ENCODE measurements around the gene CDHR2.

CDHR2 gene

DNA sequence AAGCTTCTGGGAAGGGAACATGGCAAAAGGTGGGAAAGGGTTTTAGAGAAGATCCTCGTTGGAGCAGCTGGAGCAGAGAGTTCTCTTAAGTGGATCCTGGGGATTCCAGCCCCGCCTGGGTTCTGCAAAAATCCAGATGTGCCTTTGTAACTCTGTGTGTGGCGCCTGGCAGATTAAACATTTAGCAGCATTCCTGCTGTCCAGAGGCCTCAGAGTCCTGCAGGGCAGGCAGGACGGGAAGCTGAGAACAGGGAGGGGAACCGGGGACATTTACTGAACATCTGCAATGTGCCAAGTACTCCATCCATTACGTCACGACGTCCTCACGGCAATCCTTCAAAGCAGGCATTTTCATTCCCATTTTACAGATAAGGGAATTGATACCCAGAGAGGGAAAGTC lies 87.3 kb downstream of the CDHR2 start:
- H3K4me1 ChIP-seq (ENCODE audit: control insufficient read depth, insufficient read depth, low read length), result peaks cover 11% of the 10 kb centered on the region
- H3K36me3 ChIP-seq (ENCODE audit: control insufficient read depth, insufficient read depth, low read length), result no peaks in the 10 kb centered on the region
- no peak overlapping the region for H3K4me3 ChIP-seq (ENCODE audit: insufficient read depth, low read depth, low read length)
- H3K27me3 ChIP-seq (ENCODE audit: control insufficient read depth, insufficient read depth, low read length, poor library complexity, severe bottlenecking), result peaks cover 9% of the 10 kb centered on the region
- H3K9me3 ChIP-seq (ENCODE audit: control insufficient read depth, low read length), result no peaks in the 10 kb centered on the region
- H3K27ac ChIP-seq (ENCODE audit: insufficient read depth, low read depth, low read length, poor library complexity, severe bottlenecking), result no peak overlapping the region
- 65 to 66% methylated on average over 9 of the region's 9 CpGs for WGBS, 2 experiments

DNA sequence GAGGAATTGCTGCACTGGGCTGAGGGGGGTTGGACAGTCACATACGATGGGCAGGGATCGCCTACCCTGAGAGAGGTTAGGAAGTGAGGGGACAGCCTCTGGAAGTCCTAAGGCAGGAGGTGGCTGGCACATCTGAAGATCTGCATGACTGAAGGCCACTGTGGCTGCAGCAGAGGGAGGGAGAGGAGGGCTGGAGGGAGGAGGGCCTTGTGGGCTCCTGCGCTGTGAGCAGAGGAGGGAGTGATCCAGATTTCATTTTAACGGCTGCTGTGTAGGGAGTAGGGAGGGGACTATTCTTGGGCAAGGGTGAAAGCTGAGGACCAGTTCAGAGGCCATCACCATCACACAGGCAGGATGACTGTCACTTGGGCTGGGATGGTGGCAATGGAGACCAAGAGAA lies 88.4 kb downstream of the CDHR2 start:
- no peaks in the 10 kb centered on the region for H3K36me3 ChIP-seq (ENCODE audit: control insufficient read depth, insufficient read depth, low read length)
- peaks cover 11% of the 10 kb centered on the region for H3K4me1 ChIP-seq (ENCODE audit: control insufficient read depth, insufficient read depth, low read length)
- no peak overlapping the region for H3K27ac ChIP-seq (ENCODE audit: insufficient read depth, low read depth, low read length, poor library complexity, severe bottlenecking)
- 44 to 61% methylated on average over 4 of the region's 4 CpGs for WGBS, 2 experiments
- H3K27me3 ChIP-seq (ENCODE audit: control insufficient read depth, insufficient read depth, low read length, poor library complexity, severe bottlenecking), result peaks cover 4% of the 10 kb centered on the region
- no peak overlapping the region for H3K4me3 ChIP-seq (ENCODE audit: insufficient read depth, low read depth, low read length)
- H3K9me3 ChIP-seq (ENCODE audit: control insufficient read depth, low read length), result no peaks in the 10 kb centered on the region

DNA sequence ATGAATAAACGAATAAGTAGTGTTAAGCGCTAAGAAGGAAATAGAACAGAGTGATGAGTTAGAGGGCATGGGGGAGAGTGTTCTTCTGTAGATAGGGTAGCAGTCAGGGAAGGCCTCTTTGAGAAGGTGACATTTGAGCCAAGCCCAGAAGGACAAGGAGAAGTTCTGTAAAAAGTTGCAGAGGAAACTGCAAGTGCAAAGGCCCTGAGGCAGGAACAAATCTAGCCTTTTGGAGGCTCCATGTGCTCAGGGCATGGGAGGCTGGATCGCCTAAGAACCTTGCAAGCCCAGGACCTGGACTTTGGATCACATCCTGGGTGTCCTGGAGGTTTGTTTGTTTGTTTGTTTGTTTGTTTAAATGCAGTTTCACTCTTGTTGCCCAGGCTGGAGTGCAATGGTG lies 89.3 kb downstream of the CDHR2 start:
- no peaks in the 10 kb centered on the region for H3K9me3 ChIP-seq (ENCODE audit: control insufficient read depth, low read length)
- WGBS, 2 experiments, result 94 to 96% methylated on average over 3 of the region's 3 CpGs
- peaks cover 4% of the 10 kb centered on the region for H3K27me3 ChIP-seq (ENCODE audit: control insufficient read depth, insufficient read depth, low read length, poor library complexity, severe bottlenecking)

DNA sequence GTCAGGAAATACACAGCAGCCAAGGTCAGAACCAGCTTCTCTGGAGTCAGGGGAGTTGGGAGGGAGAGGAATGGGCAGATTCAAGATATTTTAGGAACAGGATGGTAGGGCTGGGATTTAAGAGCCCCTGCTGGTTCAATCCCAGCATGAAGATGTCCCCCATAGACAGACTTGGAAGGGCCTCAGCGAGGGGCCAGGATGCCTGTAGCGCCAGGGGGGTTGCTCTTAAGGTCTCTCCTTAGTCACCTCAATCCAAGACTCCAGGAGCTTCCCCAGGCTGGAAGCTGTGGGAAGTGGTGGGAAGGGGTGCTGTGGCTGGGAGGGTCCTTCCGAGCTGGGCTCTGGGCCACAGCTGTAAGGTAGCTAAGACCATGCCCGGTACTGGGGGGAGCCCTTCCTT lies 90.1 kb downstream of the CDHR2 start:
- peaks cover 10% of the 10 kb centered on the region for H3K4me1 ChIP-seq (ENCODE audit: control insufficient read depth, insufficient read depth, low read length)
- H3K4me3 ChIP-seq (ENCODE audit: insufficient read depth, low read depth, low read length), result no peak overlapping the region
- H3K9me3 ChIP-seq (ENCODE audit: control insufficient read depth, low read length), result no peaks in the 10 kb centered on the region
- 44 to 47% methylated on average over 4 of the region's 4 CpGs for WGBS, 2 experiments
- no peaks in the 10 kb centered on the region for H3K36me3 ChIP-seq (ENCODE audit: control insufficient read depth, insufficient read depth, low read length)
- H3K27me3 ChIP-seq (ENCODE audit: control insufficient read depth, insufficient read depth, low read length, poor library complexity, severe bottlenecking), result no peaks in the 10 kb centered on the region
- no peak overlapping the region for H3K27ac ChIP-seq (ENCODE audit: insufficient read depth, low read depth, low read length, poor library complexity, severe bottlenecking)

More for the DNA sequence above, 89.3 kb downstream of the CDHR2 start:
- Histone ChIP-seq H3K36me3 (ENCODE audit: control insufficient read depth, insufficient read depth, low read length) (no peaks in the 10 kb centered on the region), H3K4me1 (ENCODE audit: control insufficient read depth, insufficient read depth, low read length) (peaks cover 11% of the 10 kb centered on the region), H3K4me3 (ENCODE audit: insufficient read depth, low read depth, low read length) (no peak overlapping the region), H3K27ac (ENCODE audit: insufficient read depth, low read depth, low read length, poor library complexity, severe bottlenecking) (no peak overlapping the region)

DNA sequence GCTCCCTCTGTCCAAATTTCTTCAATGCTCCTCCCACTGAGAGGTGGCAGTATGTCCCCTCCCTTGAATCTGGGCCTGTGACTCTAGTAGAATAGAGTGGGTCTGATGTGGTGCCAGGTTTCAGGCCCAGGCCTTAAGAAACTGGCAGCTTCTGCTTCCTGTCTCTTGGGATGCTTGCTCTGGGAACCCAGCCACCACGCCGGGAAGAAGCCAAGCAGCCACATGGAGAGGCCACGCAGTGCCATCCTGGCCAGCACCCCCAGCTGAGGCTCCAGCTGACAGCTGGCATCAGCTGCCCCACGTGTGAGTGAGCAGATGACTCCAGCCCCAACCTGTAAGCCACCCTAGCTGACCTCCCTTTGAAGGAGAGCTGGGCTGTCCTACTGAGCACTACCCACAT lies 90.8 kb downstream of the CDHR2 start:
- Histone ChIP-seq H3K27me3 (ENCODE audit: control insufficient read depth, insufficient read depth, low read length, poor library complexity, severe bottlenecking) (no peaks in the 10 kb centered on the region), H3K27ac (ENCODE audit: insufficient read depth, low read depth, low read length, poor library complexity, severe bottlenecking) (no peak overlapping the region), H3K4me1 (ENCODE audit: control insufficient read depth, insufficient read depth, low read length) (peaks cover 16% of the 10 kb centered on the region), H3K9me3 (ENCODE audit: control insufficient read depth, low read length) (no peaks in the 10 kb centered on the region), H3K4me3 (ENCODE audit: insufficient read depth, low read depth, low read length) (no peak overlapping the region), H3K36me3 (ENCODE audit: control insufficient read depth, insufficient read depth, low read length) (no peaks in the 10 kb centered on the region)
- 91 to 92% methylated on average over 4 of the region's 4 CpGs for WGBS, 2 experiments

DNA sequence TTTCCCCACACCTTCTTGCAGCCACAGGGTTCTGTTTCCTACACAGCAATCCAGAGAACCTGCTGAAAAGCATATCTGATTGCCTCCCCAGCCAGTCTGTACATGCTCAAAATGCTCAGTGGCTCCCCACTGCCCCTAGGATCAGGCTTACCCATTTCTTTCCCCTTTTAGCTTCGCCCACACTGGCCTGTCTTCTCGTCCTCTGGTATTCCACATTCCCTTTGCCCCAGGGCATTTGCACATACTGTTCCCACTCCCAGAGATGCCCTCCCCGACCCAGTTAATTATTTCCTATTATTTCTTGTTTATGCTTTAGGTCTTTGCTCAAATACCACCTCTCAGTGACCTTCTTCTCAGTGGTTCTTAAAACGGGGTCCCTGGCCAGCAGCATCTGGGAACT lies 91.5 kb downstream of the CDHR2 start:
- no peaks in the 10 kb centered on the region for H3K9me3 ChIP-seq (ENCODE audit: control insufficient read depth, low read length)
- no peaks in the 10 kb centered on the region for H3K36me3 ChIP-seq (ENCODE audit: control insufficient read depth, insufficient read depth, low read length)
- no peaks in the 10 kb centered on the region for H3K27me3 ChIP-seq (ENCODE audit: control insufficient read depth, insufficient read depth, low read length, poor library complexity, severe bottlenecking)
- peaks cover 16% of the 10 kb centered on the region for H3K4me1 ChIP-seq (ENCODE audit: control insufficient read depth, insufficient read depth, low read length)
- H3K4me3 ChIP-seq (ENCODE audit: insufficient read depth, low read depth, low read length), result no peak overlapping the region
- H3K27ac ChIP-seq (ENCODE audit: insufficient read depth, low read depth, low read length, poor library complexity, severe bottlenecking), result no peak overlapping the region
- WGBS, 2 experiments, result 88 to 90% methylated on average over 4 of the region's 4 CpGs

DNA sequence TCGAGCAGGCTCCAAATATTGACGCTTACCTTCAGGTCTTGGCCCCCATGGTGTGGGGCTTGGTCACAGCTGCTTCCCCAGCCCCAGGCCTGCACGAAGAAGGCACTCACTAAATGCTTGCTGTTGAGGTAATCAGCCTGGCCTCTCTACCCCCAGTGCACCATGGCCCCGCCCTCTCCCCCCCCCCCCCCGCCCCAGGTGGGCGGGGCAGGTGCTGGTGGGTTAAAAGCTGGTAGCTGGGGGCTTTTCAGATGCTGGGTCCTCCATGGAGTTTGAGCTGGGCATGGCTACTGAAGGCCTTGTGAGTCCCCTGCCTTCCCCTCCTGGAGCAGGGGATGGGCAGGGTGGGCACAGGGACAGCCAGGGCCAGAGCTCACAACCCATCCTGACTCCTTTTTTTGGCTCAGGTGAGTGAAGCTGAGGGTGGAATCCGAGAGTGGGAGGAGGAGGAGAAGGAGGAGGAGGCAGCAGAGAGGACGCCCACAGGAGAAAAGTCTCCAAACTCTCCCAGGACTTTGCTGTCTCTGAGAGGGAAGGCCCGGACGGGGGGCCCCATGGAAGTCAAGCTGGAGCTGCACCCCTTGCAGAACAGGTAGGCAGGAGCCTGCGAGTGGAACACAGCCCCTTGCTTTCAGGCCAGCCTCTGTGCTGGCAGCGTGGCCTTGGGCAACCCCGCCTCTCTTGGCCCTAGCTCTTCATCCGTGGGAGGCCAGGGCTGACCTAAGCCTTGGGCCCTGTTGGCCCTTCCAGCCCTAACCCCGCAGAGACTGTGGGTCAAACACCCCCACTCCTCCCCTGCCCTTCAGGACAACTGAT lies 93.7 kb downstream of the CDHR2 start:
- Histone ChIP-seq H3K9me3 (ENCODE audit: control insufficient read depth, low read length) (no peaks in the 10 kb centered on the region), H3K27ac (ENCODE audit: insufficient read depth, low read depth, low read length, poor library complexity, severe bottlenecking) (no peak overlapping the region), H3K4me3 (ENCODE audit: insufficient read depth, low read depth, low read length) (no peak overlapping the region), H3K27me3 (ENCODE audit: control insufficient read depth, insufficient read depth, low read length, poor library complexity, severe bottlenecking) (no peaks in the 10 kb centered on the region), H3K36me3 (ENCODE audit: control insufficient read depth, insufficient read depth, low read length) (no peaks in the 10 kb centered on the region), H3K4me1 (ENCODE audit: control insufficient read depth, insufficient read depth, low read length) (peaks cover 11% of the 10 kb centered on the region)
- 61 to 67% methylated on average over 12 to 13 of the region's 15 CpGs for WGBS, 2 experiments

DNA sequence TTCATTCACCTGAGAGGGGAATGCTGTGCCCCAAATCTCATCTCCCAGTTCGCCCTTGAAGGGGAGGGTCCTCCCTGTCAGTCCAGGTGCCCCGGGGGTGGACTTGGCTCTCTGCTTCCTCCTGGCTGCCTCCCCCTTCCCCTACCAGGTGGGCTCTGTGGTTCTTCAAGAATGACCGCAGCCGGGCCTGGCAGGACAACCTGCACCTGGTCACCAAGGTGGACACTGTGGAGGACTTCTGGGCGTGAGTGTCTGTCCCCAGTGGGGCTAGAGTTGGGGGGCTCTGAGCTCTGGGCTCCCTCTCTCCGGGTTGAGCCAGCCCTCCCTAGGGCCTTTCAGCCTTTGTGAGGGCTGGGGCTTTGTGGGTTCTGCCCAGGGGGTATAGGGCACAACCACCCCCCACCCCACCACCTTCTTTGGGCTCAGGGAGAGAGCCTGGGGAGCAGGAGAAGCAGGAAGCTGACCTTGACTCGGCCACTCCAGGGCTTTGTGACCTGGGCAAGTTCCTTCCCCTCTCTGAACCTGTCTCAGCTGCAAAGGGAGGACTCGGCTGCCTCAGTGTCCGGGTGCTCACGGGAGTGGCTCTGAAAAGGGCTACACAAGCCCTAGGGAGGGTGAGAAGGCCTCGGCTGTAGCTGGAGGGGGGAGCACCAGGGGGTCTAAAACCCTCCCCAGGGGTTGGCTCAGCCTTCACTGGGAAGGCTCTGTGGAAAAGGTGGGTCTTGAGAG lies 94.5 kb downstream of the CDHR2 start:
- Histone ChIP-seq H3K4me1 (ENCODE audit: control insufficient read depth, insufficient read depth, low read length) (peaks cover 17% of the 10 kb centered on the region), H3K9me3 (ENCODE audit: control insufficient read depth, low read length) (no peaks in the 10 kb centered on the region), H3K4me3 (ENCODE audit: insufficient read depth, low read depth, low read length) (no peak overlapping the region), H3K27ac (ENCODE audit: insufficient read depth, low read depth, low read length, poor library complexity, severe bottlenecking) (no peak overlapping the region), H3K36me3 (ENCODE audit: control insufficient read depth, insufficient read depth, low read length) (no peaks in the 10 kb centered on the region), H3K27me3 (ENCODE audit: control insufficient read depth, insufficient read depth, low read length, poor library complexity, severe bottlenecking) (peaks cover 3% of the 10 kb centered on the region)
- 84 to 86% methylated on average over 11 of the region's 11 CpGs for WGBS, 2 experiments

DNA sequence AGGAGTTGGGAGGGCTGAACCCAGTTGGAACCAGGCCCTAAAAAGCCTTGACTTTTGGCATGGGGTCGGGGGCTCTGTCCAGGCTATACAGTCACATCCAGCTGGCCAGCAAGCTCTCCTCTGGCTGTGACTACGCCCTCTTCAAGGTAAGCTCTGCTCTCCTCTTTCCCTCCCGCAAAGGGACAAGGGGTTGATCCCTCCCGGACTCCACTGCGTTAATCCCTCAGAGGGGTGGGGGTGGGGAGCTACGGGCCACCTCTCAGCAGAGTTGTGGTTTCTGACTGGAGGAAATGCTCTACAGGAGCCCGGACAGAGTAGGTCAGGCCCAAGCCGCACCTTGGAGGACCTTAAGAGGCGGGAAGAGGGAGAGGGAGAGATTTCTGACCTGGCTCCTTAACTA lies 95.2 kb downstream of the CDHR2 start:
- WGBS, 2 experiments, result 51 to 57% methylated on average over 9 of the region's 9 CpGs
- Histone ChIP-seq H3K36me3 (ENCODE audit: control insufficient read depth, insufficient read depth, low read length) (no peaks in the 10 kb centered on the region), H3K27ac (ENCODE audit: insufficient read depth, low read depth, low read length, poor library complexity, severe bottlenecking) (no peak overlapping the region), H3K4me1 (ENCODE audit: control insufficient read depth, insufficient read depth, low read length) (peaks cover 17% of the 10 kb centered on the region), H3K9me3 (ENCODE audit: control insufficient read depth, low read length) (no peaks in the 10 kb centered on the region), H3K27me3 (ENCODE audit: control insufficient read depth, insufficient read depth, low read length, poor library complexity, severe bottlenecking) (peaks cover 3% of the 10 kb centered on the region), H3K4me3 (ENCODE audit: insufficient read depth, low read depth, low read length) (no peak overlapping the region)

DNA sequence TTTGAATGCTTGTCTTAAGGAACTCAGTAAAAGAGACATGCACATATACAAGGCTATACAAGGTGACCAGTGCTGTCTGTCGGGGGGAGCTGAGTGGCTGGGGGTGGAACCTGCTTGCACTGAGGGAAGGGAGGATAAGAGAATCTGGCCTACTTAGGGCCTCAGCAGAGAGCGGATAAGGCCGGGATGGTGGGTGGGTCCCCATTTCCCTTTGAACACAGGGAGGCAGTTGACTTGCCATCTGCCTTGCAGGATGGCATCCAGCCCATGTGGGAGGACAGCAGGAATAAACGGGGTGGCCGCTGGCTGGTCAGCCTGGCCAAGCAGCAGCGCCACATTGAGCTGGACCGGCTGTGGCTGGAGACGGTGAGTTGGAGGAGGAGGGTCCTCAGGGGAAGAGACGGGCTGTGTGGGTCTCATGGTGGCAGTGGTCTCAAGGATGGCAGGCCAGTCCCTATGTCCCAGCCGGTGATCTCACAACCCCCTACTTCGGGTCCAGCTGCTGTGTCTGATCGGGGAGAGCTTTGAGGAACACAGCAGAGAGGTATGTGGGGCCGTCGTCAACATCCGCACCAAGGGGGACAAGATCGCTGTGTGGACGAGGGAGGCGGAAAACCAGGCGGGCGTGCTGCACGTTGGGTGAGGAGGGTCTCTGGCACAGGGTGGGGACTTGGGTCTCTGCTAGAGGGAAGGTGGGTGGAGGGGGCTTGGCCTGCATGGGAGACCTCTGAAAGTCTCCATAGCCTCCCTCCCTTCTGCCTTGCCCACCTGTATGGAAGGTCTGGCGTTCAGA lies 95.9 kb downstream of the CDHR2 start:
- WGBS, 2 experiments, result 93 to 94% methylated on average over 22 of the region's 22 CpGs
- Histone ChIP-seq H3K36me3 (ENCODE audit: control insufficient read depth, insufficient read depth, low read length) (no peaks in the 10 kb centered on the region), H3K27me3 (ENCODE audit: control insufficient read depth, insufficient read depth, low read length, poor library complexity, severe bottlenecking) (peaks cover 3% of the 10 kb centered on the region), H3K9me3 (ENCODE audit: control insufficient read depth, low read length) (no peaks in the 10 kb centered on the region), H3K4me3 (ENCODE audit: insufficient read depth, low read depth, low read length) (no peak overlapping the region), H3K4me1 (ENCODE audit: control insufficient read depth, insufficient read depth, low read length) (peaks cover 17% of the 10 kb centered on the region), H3K27ac (ENCODE audit: insufficient read depth, low read depth, low read length, poor library complexity, severe bottlenecking) (no peak overlapping the region)
